HG02588 (cell line): ENCODE measurements around the gene DPP10.

Experiments used
- ATAC-seq: cut with Tn5 transposase; IDR thresholded peaks from one replicate; pipeline ENCODE4 v1.9.1; 2021; ENCODE audit warnings: mild to moderate bottlenecking, moderate library complexity; ENCODE audit not compliant: unreplicated experiment

The DPP10 gene

DNA sequence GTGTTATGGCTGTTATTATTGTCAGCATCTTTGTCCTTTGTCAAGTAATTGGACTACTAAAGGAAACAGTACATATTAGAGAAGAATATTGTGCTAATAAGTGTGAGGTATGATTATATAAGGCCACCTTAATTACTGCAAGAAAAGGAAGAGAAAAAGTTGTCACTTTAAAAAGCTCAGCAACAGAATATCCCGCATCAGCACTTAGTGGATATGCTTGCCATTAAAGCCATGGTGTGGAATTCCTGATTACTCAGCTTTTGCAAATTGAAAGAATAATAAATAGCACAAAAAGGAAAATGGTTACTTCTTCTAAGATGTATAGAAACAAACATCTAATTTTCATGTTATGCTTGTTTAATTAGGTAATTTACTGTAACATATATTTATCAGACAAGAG is 347.5 kb downstream of the DPP10 start:
- no peak for ATAC-seq

DNA sequence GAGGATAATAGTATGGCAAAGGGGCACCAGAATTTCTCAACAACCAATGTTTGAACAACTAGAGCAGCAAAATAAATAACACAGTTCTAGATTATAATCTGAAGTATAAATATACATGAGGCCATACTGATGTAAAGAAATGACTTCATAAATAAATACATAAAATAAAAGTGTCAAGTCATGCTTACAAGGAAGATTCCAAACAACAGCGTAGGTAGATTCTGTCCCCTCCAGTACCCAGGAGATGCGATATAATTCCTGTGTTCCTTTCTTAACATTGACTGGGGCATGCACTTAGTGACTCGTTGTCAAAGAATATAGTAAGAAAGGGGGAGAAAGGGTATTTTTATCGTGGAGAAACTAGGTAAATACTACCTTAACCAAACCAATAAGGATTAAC is 355.1 kb downstream of the DPP10 start:
- no peak for ATAC-seq

DNA sequence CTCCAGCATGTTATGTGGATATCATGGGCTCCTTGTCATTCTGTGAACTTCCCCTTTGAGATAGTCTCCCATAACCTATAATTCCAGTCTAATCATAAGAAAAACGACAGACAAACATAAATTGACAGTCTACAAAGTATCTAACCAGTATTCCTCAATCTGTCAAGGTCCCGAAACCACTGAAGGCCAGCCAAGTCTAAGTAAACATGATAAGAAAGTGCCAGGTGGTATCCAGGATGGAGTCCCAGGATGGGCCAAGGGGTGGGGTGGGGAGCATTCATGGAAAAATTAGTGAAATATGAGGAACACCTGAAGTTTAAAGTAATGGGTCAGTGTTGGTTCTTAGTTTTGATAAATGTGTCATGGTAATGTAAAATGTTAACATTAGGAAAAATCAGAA is 355.5 kb downstream of the DPP10 start:
- ATAC-seq = no peak

DNA sequence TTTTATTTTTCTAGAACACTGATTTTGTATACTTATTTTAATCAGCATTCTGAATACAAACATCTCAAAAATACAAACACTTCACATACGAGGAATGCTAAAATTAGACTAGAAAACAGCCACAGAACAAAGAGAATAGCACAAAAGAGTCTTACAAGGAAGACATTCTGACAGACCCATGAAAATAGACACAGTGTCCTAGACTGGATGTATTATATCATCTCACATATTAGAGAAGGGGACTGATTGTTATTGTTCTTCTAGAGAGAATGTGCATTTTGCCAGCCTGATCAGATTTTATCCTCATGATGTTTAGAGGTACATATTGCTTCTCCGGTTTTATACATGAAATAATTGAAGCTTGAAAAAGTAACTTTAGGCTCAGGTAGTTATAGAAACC is 357.9 kb downstream of the DPP10 start:
- no peak for ATAC-seq

DNA sequence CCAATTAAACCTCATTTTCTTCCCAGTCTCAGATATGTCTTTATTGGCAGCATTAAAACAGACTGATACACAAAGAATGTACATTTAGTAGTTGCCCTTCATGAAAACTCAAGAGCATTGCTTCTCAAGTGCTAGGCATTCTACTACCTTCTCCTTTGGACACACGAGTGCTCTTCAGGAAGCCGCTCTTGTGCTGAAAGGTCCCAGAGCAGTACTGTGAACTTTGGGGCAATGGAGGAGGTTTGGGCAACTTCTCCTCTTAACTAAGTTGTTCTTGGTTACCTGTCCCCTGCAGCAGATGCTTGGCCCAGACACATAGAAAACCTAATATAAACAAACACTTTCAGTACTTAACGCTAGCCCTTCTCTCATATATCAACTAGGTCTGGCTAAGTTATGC is 362.8 kb downstream of the DPP10 start:
- no peak for ATAC-seq

DNA sequence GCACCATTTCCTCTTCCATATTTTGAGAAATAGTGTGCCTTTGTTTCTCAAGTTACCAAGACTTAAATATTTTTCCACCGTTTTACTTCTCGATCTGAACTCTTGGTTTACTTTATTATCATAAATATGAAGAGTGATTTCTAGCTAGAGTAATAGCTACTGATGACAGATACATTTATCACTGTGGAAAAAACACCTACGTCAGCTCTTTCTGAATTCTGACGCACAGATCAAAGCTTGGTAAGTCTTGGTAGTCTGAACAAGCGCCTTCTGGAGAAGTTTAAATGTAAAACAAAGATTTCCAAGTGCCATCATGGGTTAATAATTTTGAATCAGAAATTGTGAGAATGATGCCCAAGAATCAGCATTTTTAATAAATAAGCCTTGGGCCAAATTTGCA is 367.7 kb downstream of the DPP10 start:
- ATAC-seq = no peak

DNA sequence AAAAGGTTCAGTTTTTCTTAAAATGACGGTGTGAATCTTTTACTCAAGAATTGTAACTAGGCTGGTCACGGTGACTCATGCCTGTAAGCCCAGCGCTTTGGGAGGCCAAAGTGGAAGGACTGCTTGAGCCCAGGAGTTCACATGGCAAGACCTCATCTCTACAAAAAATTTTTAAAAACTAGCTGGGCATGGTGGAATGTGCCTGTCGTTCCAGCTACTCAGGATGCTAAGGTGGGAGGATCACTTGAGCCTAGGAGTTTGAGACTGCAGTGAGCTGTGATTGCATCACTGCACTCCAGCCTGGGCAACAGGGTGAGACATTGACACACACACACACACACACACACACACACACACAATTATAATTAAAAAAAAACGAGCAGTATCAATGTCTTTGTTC is 369.8 kb downstream of the DPP10 start:
- ATAC-seq = no peak

DNA sequence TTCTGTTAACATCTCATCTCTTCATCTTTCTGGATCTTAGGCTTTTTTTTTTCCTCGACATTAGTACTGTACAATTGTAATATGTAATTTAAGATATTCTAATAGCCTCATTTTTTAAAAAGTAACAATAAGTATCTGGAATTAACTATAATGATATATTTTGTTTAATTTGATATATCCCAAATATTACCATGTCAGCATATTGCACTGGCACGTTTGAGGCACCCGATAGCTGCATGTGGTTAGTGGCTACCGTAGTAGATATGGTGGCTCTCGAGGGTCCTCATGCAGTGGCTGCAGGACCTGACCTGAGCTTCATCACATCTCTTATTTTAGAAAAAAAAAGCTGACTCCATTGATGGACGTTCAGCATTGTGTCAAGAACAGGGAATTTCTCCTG is 371.9 kb downstream of the DPP10 start:
- no peak for ATAC-seq

DNA sequence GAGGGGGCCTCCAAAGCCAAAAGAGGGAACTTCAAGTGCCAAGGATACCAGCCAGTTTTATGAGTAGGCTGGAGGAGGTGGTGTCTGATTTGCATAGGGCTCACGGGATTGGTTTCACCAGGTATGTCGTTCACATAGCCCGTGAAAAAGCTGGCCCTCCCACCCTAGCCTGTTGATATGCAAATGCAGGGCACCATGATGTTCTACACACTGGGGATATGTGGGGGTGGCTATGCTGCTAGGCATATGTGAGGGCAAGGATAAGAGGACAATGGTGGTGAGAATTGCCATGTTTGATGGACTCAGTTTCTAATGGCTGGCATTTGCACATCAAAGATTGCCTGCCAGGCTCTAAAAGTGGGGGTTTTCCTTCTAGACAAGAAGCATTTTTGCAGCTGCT is 378.6 kb downstream of the DPP10 start:
- no peak for ATAC-seq

DNA sequence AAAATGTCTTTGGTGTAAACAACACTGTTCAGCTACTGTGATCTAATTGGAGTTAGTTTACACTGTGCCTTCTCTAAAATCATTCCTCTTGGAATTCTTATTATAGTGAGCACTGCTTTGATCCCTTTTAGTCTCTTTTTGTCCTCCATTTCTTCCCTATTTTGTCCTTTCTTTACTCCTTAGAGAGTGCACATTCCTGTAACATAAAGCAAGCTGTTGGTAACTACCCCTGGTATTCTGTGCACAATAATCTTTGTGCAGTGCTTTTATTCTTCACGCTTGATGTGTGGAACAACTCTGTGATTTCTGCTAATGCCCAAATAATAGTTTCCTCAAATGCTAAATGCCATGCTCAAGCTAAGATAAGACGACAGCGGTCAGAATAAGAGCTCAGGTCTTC is 401.5 kb downstream of the DPP10 start:
- no peak for ATAC-seq

DNA sequence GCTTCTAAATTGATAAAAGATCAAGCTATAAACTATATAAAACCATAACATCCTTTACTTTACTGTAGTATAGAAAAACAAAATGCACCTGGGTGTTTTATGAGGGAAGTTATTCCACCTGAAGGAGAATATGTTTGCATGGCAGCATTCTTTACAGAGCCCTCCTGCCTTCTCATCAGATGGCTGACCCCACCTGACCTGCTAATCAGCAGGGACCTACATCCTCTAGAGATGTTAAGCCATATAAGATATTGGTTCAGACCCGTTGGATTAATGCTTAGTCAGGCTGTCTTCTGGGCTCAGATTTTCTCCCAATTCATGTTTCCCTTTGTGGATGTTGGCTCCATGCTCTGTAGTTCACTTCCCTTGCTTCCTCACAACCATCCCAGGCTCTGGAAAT is 414.8 kb downstream of the DPP10 start:
- no peak for ATAC-seq

DNA sequence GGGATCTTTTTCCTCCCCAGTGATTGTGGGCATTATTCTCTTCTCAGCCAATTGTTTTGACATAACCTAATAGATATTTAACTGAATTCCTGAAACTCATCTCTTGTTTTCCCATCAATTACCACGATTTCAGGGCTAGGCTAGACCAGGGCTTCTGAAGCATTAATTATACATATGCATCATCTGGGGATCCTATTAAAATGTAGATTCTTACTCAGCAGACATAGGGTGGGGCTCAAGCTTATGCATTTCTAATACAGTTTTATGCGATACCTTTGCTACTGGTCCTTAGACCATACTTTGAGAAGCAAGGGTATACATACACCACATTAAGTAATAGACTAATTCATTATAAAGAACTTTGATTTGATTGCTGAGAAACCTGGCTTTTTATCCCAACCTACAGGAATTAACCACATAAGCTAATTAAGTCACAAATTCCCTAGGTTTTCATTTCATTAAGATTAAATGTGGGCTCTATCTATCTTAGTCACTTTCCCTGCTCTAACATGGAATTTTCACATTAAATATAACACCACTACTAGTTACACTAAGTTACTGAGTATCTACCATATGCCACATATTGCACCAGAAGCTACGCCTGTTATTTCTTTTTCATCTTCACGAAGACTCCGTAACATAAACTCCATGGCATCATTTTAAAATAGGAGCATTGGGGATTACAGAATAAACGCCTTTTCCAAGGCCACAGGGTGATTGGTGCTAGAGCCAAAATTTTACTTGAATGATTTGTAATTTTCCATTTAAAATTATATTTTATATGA is 417.5 kb downstream of the DPP10 start:
- no peak for ATAC-seq

DNA sequence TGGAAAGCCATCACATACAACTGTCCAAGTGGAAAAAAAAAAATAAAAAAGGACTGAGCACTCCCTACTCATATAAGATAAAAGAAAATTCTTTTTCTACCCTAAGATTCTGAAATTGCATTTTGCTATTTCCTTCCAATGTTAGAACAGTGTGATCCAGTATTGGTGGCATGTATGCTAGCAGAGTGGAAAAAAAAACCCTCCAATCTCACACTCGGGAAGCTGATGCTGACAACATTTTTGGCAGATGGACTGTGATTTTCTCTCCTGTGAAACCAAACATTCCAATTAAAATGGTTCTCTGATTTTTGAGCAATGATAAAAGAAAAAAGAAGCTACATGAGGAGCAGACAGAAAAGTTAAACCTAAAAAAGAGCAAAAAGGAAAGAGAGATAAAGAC is 419.8 kb downstream of the DPP10 start:
- ATAC-seq = no peak

DNA sequence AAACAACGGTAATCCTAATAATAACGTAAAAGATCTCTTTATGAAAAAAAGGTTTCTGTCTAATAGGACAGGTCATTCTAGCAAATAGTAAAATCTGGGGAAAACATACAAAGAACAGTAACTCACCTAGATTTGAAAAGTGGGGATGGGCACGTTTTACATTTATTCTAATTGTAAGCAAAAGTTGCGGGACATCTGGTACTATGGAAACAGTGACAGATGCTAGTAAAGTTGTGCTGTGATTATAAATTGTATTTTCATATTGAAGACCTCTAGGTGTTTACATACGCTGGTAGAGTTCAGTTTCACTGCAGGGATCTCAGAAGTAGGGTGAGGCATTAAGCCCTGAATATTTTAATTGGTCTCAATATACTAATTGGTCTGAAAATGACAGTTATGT is 422.5 kb downstream of the DPP10 start:
- no peak for ATAC-seq

DNA sequence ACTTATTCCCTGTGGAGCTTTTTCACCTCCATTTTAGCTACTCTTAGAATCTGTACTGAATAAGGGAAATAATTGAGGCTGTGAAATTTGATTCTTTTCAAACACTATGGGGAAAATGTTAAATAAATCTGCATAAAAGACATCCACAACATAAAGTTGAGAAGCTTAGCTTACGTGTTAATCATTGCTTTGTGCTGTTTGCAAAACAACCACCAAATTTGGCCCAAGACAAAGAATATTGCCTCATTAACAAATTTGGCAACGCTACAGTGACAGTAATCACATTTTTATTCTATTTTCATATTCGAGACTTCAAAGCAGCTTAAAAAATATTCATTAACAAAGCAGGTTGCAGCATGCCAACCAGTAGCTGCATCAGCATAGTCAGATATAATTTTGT is 437.6 kb downstream of the DPP10 start:
- ATAC-seq = no peak

DNA sequence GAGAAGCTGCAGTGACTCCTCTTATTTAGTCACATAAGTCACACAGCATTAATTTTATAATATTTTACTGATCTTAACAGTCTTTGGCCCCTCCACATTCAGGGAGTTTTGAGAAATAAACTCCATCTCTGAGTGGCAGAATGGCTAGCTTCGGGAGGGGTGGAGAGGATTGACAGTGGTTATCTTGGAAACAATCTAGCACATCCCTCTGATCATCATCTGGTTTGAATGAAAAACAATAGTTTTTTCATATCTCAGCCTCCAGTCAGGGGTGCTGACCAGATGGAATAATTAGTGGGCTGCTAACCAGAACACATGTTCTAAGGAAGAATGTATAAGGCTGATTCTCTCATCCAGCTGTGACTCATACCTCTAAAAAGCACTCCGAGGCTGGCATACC is 477.5 kb downstream of the DPP10 start:
- ATAC-seq = no peak

DNA sequence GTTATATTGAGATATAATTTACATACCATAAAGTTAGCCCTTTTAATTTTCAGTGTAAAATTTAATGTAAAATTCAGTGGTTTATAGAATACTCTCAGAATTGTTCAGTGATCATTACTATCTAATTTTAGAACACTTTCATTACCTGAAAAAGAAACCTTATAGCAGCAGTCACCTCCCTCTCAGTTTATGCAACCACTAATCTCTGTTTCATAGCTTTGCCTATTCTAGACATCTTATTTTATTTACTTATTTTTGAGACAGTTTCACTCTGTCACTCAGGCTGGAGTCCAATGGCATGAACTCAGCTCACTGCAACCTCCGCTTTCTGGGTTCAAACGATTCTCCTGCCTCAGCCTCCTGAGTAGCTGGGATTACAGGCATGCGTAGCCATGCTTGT is 479.6 kb downstream of the DPP10 start:
- ATAC-seq = no peak

DNA sequence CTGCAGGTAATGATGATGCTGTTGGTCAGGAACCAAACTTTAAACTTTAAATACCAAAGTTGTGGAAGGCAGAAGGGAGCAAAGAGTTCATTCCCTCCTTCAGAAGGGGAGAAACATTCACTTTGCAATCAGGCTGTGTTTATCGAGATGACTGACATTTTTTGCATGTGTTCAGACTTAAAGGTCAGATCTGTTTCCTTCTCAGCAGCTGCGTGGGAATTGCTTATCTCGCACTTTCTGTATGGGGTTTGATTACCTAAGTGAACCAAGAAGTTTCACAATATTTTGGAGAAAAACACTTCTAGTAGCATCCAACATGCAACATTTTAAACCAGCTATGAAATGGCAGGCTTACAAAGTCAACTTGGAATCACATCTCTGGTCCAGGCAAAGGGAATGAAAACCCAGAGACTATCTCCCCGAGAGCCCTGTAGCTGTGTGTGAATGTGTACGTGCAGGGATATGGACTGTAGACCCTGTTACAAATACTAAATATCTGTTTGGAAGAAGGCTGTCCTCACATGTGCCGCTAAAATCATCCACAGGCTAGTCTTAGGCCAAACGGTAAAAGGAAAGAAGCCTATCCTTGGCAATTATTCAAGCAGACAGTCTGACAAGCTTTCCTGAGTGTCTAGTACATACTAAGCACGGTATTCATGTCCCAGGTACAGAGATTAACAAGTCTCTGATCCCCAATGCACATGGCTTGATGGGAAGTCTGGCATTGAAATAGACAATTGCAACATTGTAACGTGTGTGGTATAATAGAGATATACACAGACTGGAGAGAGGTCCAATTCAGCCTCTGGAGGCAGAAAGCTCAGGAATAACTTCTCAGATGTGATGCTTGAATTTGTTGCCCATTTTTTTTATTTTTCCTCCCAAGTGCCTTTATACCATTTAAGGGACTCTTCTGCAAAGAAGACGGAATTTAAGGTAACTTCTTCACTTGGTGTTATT is 483.1 kb downstream of the DPP10 start:
- no peak for ATAC-seq

DNA sequence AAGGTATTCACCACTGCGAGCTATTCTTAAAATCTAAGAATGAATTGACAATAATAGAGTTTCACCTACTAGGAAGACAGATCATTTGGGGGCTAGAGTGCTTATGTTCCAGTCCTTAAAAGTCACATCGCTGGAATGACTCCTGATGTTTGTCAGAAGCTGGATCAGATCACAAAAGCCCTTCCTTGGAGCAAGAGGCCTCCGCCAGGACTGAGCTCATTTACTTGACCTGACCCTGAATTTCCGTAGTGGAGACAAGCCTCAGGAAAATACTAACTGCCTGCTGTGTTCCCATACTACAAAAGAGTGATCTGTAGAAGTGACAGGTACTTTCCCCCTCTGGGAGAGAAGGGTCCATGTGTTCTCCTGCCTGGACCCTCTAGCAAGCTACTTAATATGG is 483.9 kb downstream of the DPP10 start:
- no peak for ATAC-seq

DNA sequence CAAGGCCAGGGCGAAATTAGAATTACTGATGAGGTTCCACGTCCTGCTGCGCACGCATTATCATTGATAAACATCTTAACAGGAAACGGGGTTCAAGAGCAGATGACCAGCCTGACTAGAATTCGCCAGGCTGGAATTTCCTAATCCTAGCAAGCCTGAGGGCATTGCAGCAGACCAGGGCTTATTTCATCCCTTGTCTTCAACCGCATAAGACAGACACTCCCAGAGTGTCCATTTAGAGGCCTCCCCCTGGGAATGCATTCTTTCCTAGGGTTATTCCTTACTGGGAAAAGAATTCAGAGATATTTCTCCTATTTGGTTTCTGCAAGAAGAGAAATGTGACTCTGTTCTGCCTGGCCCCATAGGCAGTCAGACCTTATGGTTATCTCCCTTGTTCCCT is 486.8 kb downstream of the DPP10 start:
- ATAC-seq = no peak

DNA sequence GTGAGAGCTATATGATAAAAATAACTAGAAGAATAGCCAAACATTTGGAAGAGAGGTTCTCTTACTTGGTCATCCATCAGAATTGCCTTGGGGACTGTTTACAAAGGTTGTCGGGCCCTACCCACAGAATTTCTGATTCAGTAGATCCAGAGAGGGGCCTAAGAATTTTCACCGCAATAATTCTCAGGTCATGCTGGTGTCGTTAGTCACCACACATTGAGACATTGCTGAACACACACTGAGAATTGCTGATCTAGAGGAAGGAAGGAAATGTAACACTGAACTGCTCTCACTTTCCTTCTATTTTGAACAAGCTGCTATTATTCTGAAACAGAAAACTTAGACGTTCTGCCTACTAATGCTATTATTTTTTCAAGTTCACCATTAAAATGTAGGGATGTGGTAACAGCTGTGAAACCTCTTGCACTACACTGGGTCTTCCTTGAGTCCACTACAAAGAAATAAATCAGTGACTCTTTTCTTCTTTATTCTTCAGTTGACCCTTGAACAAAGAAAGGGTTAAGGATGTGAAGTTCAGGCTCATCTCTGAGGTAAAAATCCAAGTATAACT is 491.3 kb downstream of the DPP10 start:
- no peak for ATAC-seq

DNA sequence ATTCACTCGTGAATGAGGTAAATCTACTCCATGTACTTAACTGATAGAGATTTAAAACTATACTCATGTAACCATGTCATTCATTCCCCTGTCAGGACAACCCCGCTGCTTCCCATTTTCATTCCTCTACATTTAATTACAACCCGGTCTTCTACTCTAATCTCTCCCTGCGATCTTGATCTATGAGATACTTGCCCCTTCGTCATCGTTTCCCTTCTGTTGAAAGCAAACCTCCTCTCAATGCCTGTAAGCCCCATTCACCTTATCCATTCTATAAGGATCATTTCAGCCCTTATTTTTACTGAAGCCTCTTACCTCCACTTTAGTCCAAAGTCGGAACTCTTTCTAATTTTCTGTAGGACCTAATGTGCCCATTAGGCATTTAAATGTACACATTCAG is 492.6 kb downstream of the DPP10 start:
- no peak for ATAC-seq
